ENCODE data around the gene SLC35F3. TPM values are rescaled to one million over a fixed set of nuclear protein-coding genes. Genes with fewer than 3 reads are reported as not detected.

The SLC35F3 gene
- total and polyA plus RNA-seq, 4 donors: 0.01 to 0.37 (median 0.08) TPM; not detected in 1

DNA sequence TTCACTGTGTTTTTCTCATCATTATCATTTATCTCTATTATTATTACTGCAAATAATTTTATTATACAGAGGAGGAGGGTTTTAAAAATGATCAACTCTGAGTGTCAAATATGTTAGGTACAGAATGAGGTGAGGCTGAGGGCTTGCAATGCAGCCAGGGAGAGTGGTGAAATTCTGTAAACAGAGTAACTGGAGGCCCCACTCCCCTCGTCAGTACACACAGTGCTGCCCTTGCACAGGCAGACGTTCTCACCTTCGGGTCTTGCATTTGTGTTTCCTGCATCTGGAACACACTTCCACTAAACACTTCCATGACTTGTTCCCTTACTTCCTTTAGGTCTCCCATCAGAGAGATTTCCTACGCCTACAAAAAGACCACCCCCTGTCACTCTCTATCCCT is 444.5 kb downstream of the SLC35F3 start:
- WGBS: 45% methylated on average over 4 of the region's 4 CpGs
- DNase-seq (ENCODE audit: low spot score): no peak
- Histone ChIP-seq H3K27ac (ENCODE audit: low read depth in 1 of 2, low read length in 2 of 2) (no peak overlapping the region), H3K9ac (ENCODE audit: low read depth in 1 of 2, low read length in 2 of 2) (no peak overlapping the region), H3K9me3 (ENCODE audit: control insufficient read depth in 4 of 4, low read length in 3 of 4) (peaks cover 0 to 3% (median 0%) of the 10 kb centered on the region in 4 donors), H3K4me1 (ENCODE audit: control insufficient read depth in 4 of 4, insufficient read depth in 4 of 4, low read length in 3 of 4) (no peaks in the 10 kb centered on the region), H3K4me3 (ENCODE audit: low read depth in 1 of 3, low read length in 3 of 3) (no peak overlapping the region), H3K27me3 (ENCODE audit: control insufficient read depth in 4 of 4, insufficient read depth in 4 of 4, low read length in 3 of 4) (peaks cover 0 to 2% (median 0%) of the 10 kb centered on the region in 4 donors), H3K36me3 (ENCODE audit: control insufficient read depth in 4 of 4, insufficient read depth in 3 of 4, low read depth in 1 of 4, low read length in 3 of 4) (no peaks in the 10 kb centered on the region)
- no peak for TF ChIP-seq YY1 (IDR thresholded peaks at IDR 0.05)
- no peak for TF ChIP-seq EGR1 (IDR thresholded peaks at IDR 0.05; ENCODE audit: low read depth in 2 of 2)
- TF ChIP-seq FOXA2 (IDR thresholded peaks at IDR 0.05): no peak
- TF ChIP-seq RAD21 (IDR thresholded peaks at IDR 0.05): no peak
- no peak for TF ChIP-seq TAF1 (conservative IDR thresholded peaks at IDR 0.05)
- TF ChIP-seq, protein P1, sequence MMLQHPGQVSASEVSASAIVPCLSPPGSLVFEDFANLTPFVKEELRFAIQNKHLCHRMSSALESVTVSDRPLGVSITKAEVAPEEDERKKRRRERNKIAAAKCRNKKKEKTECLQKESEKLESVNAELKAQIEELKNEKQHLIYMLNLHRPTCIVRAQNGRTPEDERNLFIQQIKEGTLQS (IDR thresholded peaks at IDR 0.05): no peak
- no peak for TF ChIP-seq JUND (IDR thresholded peaks at IDR 0.05)
- TF ChIP-seq, protein P2, sequence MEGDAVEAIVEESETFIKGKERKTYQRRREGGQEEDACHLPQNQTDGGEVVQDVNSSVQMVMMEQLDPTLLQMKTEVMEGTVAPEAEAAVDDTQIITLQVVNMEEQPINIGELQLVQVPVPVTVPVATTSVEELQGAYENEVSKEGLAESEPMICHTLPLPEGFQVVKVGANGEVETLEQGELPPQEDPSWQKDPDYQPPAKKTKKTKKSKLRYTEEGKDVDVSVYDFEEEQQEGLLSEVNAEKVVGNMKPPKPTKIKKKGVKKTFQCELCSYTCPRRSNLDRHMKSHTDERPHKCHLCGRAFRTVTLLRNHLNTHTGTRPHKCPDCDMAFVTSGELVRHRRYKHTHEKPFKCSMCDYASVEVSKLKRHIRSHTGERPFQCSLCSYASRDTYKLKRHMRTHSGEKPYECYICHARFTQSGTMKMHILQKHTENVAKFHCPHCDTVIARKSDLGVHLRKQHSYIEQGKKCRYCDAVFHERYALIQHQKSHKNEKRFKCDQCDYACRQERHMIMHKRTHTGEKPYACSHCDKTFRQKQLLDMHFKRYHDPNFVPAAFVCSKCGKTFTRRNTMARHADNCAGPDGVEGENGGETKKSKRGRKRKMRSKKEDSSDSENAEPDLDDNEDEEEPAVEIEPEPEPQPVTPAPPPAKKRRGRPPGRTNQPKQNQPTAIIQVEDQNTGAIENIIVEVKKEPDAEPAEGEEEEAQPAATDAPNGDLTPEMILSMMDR (IDR thresholded peaks at IDR 0.05; ENCODE audit: low read depth, low read length, missing input control): no peak
- no peak for TF ChIP-seq HNF4A (conservative IDR thresholded peaks at IDR 0.05)
- TF ChIP-seq SP1 (IDR thresholded peaks at IDR 0.05): no peak
- no peak for TF ChIP-seq GABPA (IDR thresholded peaks at IDR 0.05 in 1 of 2, conservative IDR thresholded peaks at IDR 0.05 in 1 of 2)
- TF ChIP-seq, protein P3, sequence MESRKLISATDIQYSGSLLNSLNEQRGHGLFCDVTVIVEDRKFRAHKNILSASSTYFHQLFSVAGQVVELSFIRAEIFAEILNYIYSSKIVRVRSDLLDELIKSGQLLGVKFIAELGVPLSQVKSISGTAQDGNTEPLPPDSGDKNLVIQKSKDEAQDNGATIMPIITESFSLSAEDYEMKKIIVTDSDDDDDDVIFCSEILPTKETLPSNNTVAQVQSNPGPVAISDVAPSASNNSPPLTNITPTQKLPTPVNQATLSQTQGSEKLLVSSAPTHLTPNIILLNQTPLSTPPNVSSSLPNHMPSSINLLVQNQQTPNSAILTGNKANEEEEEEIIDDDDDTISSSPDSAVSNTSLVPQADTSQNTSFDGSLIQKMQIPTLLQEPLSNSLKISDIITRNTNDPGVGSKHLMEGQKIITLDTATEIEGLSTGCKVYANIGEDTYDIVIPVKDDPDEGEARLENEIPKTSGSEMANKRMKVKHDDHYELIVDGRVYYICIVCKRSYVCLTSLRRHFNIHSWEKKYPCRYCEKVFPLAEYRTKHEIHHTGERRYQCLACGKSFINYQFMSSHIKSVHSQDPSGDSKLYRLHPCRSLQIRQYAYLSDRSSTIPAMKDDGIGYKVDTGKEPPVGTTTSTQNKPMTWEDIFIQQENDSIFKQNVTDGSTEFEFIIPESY (IDR thresholded peaks at IDR 0.05): no peak
- no peak for TF ChIP-seq FOXA1 (IDR thresholded peaks at IDR 0.05)
- TF ChIP-seq HNF4G (IDR thresholded peaks at IDR 0.05): no peak
- TF ChIP-seq, protein P4, sequence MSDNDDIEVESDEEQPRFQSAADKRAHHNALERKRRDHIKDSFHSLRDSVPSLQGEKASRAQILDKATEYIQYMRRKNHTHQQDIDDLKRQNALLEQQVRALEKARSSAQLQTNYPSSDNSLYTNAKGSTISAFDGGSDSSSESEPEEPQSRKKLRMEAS (IDR thresholded peaks at IDR 0.05): no peak
- no peak for TF ChIP-seq RXRA (IDR thresholded peaks at IDR 0.05)

DNA sequence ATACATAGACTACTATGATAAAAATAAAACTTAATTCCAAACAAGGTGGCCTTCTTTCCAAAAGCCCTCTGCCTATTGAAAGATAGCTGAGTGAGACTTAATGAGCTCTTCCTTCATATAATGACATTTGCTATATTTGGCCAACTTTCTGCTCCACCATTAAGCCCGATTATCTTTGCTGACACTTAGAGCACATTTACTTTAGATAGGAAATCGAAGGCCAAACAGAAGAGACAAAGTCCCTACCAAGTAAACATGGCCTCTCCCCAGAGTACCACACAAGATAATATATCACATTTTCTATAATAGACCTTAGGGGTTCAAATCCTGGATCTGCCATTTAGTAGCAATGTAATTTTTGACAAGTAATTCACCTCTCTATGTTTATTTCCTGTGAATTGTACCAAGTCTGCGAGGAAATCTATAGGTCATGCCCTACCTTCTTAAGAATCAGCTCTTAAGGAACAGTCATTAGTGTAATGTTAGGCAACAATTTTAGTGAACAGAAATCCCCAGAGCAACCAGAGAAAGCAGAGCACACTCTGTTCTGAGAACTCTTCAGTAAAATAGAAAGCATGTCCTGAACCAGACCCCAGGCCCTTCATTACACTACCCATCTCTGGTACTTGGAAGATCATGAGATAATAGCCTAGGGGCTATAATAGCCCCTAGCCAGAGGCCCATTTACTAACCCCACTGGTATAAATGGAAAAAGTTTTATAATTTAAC is 451.5 kb downstream of the SLC35F3 start:
- Histone ChIP-seq H3K4me3 (ENCODE audit: low read depth in 1 of 3, low read length in 3 of 3) (no peak overlapping the region), H3K4me1 (ENCODE audit: control insufficient read depth in 4 of 4, insufficient read depth in 4 of 4, low read length in 3 of 4) (no peaks in the 10 kb centered on the region), H3K9me3 (ENCODE audit: control insufficient read depth in 4 of 4, low read length in 3 of 4) (peaks cover 0 to 3% (median 0%) of the 10 kb centered on the region in 4 donors), H3K9ac (ENCODE audit: low read depth in 1 of 2, low read length in 2 of 2) (no peak overlapping the region), H3K27me3 (ENCODE audit: control insufficient read depth in 4 of 4, insufficient read depth in 4 of 4, low read length in 3 of 4) (no peaks in the 10 kb centered on the region), H3K36me3 (ENCODE audit: control insufficient read depth in 4 of 4, insufficient read depth in 3 of 4, low read depth in 1 of 4, low read length in 3 of 4) (no peaks in the 10 kb centered on the region), H3K27ac (ENCODE audit: low read depth in 1 of 2, low read length in 2 of 2) (no peak overlapping the region)
- DNase-seq (ENCODE audit: low spot score): no peak
- TF ChIP-seq, protein P2 (IDR thresholded peaks at IDR 0.05; ENCODE audit: low read depth, low read length, missing input control): no peak
- TF ChIP-seq RXRA (IDR thresholded peaks at IDR 0.05): no peak
- 44% methylated on average over 3 of the region's 3 CpGs for WGBS
